IPS-NIHi11 (cell line): ENCODE measurements around the gene MED6.

ENCODE experiments used
- DNase-seq: peaks from one replicate; pipeline ENCODE4 v3.0.0; 2012; ENCODE audit warnings: mixed read lengths, low spot score

The MED6 gene, protein sequence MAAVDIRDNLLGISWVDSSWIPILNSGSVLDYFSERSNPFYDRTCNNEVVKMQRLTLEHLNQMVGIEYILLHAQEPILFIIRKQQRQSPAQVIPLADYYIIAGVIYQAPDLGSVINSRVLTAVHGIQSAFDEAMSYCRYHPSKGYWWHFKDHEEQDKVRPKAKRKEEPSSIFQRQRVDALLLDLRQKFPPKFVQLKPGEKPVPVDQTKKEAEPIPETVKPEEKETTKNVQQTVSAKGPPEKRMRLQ

GRCh38 chr14:70600382-70601157 is at the start of gene MED6:
TSS of gene MED6 (minus strand) at chr14:70600655. CDS start at chr14:70600637, 18 bp downstream.
- DNase-seq: peak; percentile 98

DNA sequence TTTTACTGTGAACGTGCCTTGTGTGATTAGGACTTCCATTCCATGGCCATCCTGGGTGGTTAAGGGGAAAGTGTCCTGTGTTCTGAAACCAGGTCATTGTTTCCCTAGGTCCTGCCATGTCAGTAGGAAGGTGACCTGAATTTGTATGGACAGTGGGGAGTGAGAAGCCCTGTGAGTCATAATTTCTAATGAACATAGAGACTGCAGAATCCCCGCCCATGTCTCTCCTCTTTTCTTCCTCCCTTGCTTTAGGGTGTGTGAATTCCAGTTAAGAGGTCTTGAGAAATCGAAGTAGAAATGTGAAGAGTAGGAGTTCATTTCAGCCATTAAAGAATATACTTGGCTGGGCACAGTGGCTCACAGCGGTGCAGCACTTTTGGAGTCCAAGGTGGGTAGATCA is 49.3 kb upstream of the MED6 start:
- DNase-seq: no peak

GRCh38 chr14:70648346-70648745 is 47.9 kb upstream of the MED6 start:
- no peak for DNase-seq

DNA sequence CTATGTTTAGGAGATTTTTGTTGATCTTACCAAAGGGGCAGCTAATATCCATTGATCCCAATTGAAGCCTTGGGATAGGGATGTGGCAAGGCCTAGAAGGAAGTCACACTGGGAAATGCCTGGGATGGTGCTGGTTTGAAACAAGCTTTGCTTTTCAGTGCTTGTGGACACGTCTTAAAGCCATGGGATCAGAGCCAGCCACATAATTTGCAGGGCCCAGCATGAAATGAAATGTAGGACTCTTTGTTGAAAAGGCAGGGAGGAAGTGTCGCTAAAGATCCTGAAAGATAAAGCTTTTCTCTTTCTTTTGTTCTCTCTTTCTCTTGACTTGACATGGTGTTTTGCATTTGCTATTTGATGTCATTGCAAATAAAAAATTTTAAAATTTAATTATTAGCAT is 46.2 kb upstream of the MED6 start:
- DNase-seq: no peak

- DNase-seq: no peak
Observed at GRCh38 chr14:70645892-70646291, 45.4 kb upstream of the MED6 start.

- no peak for DNase-seq
Observed at GRCh38 chr14:70643967-70644366, 43.5 kb upstream of the MED6 start.

GRCh38 chr14:70642303-70643235 is 42.1 kb upstream of the MED6 start:
- DNase-seq: peak; percentile 56

DNA sequence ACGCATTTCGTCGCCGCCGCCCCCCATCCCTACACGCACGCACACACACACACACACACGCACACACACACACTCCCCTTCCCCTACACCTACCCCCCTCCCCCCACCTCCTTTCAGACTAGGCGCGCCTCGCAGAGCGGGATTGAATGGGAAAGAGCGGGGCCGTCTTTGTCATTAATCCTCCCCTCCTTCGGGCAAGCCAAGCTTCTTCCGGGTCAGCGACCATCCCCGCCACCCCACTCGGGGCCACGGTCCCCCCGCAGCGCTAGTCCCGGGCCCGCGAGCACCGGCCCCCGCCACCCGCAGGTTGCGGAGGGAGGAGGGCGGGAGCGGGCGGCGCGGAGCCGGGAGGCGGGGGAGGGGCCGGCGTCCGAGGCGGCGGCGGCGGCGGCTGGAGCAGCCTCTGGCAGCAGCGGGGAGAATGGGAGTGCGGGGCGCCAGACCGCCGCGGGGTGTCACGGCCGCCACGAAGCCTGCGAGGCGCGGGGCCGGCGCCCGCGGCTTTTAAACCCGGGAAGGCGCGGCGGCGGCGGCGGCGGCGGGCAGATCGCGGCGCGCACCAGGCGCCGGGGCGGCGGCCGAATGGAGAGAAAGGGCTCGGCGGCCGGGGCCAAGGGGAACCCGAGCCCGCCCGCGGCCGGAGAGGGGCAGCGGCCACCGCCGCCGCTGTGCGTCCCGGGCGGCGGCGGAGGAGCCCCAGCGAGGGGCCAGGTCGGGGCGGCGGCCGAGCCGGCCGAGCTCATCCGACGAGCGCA is 41.3 kb upstream of the MED6 start, which contains the start of gene TTC9:
Gene TTC9, plus strand, starts transcription at position 369 of the 755 bp plus-strand sequence. Its CDS starts 214 bp downstream, at position 583.
- peak; percentile 87 for DNase-seq

DNA sequence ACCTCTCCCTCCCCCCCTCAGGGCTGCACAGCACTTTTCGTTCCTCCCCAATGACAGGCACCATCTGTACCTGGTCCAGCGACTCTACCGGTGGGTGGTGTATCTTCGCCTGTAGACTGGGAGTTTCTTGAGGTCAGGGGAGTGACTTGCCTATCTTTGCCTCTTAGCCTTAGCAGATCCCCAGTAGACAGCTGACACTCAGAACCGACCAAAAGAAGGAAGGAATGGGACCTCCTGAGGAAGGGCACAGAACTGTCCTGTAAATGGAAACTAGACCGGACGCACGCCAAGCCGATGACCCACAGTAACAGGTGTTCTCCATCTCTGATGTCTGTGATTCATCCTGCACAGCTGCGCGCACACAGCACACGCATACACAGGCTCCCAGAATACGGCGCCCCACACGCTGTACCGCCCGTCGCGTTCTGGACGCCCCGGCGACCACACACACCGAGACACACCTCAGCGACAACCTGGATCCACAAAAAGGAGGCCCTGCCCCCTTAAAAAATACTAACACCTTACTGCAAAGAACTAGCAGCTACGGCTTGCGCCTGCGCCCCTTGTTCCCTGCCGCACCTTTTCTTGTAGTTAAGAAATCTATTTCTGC is 40.6 kb upstream of the MED6 start:
- peak; percentile 63 for DNase-seq

- no peak for DNase-seq
Observed at GRCh38 chr14:70638416-70638815, 38.0 kb upstream of the MED6 start.

GRCh38 chr14:70635971-70636595 is 35.6 kb upstream of the MED6 start:
- DNase-seq: no peak

GRCh38 chr14:70631948-70632347 is 31.5 kb upstream of the MED6 start:
- DNase-seq: no peak

GRCh38 chr14:70624972-70625371 is 24.5 kb upstream of the MED6 start:
- DNase-seq: no peak

- peak; percentile 76 for DNase-seq
Observed at GRCh38 chr14:70622111-70622712, 21.8 kb upstream of the MED6 start.

GRCh38 chr14:70619708-70620107 is 19.3 kb upstream of the MED6 start:
- DNase-seq: no peak

GRCh38 chr14:70618314-70618713 is 17.9 kb upstream of the MED6 start:
- DNase-seq: no peak

DNA sequence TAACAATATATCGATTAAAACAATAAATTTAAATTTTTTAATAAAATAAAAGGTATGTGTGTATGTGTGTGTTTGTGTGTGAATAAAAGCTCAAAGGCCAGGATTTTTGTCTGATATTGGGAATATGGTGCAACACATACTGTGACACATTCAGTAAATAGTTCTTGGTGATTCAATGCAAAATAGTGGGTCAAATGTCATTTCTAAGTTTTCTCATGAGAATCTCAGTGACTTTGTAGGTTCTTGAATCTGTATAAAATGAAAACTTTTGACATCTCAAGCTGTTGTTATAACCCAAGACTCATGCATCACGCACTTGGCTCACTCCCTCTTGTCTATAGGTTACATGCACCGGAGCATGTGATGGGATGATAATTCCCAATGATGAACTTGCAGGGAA is 16.2 kb upstream of the MED6 start:
- DNase-seq: no peak

GRCh38 chr14:70611216-70611615 is 10.8 kb upstream of the MED6 start:
- DNase-seq: no peak

DNA sequence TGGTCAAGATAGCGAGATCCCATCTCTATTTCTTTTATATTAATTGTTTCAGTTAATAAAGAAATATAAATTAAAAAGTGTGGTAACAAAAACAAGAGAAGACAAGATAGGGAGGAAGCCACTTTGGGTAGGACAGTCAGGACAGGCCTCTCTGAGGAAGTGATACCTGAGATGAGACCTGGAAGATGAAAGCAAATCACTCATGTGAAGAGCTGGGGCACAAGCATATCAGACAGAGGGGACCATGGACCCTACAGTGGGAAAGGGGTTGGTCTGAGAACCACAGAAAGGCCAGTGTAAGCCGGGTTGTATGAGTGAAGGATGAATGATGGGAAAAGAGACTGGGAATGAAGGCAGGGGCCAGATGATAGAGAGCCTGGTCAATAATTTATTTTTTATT is 1.8 kb upstream of the MED6 start:
- no peak for DNase-seq

GRCh38 chr14:70601162-70601561 is 707 bp upstream of the MED6 start:
- DNase-seq: no peak
